SK-N-MC (cell line): ENCODE data around the gene ZFP36.

Source experiments
- EZH2 ChIP-seq: fragments of 200-600 bp; sonication (generic); IDR thresholded peaks from one replicate; pipeline ENCODE4 v1.6.1; 2017; ENCODE audit warnings: antibody characterized with exemption
- FOXP2 ChIP-seq: optimal IDR thresholded peaks from 2 replicates; pipeline ENCODE3; 2011; ENCODE audit warnings: mild to moderate bottlenecking, moderate library complexity; ENCODE audit not compliant: insufficient read depth; ENCODE audit errors: extremely low read length, control extremely low read depth
- POLR2AphosphoS5 ChIP-seq: IDR thresholded peaks from 2 replicates; pipeline ENCODE4 v1.6.1; 2012; ENCODE audit warnings: mild to moderate bottlenecking, low read depth, low read length, borderline replicate concordance

- TF ChIP-seq POLR2AphosphoS5, result no peak
- no peak for TF ChIP-seq EZH2
- no peak for TF ChIP-seq FOXP2
Observed at GRCh38 chr19:39372941-39373340, 33.7 kb upstream of the ZFP36 start.
